Activated B cell treated with CpG ODN at 0.5 μM for 24 hours (primary cell): ENCODE results near the gene ARHGEF19. TPM values are rescaled to one million over a fixed set of nuclear protein-coding genes. Genes with fewer than 3 reads are reported as not detected.

ENCODE experiments used
- ATAC-seq: fragments of 200-7000 bp; cut with Tn5 transposase; one replicate; pipeline ENCODE4 v1.10.0; 2021; ENCODE audit warnings: low read depth, mild to moderate bottlenecking, moderate library complexity
- CTCF ChIA-PET: fragments of 350-600 bp; sonication (Branson Sonifier 250); formaldehyde crosslinking; loops from one replicate; lab custom pipeline; 2021; ENCODE audit warnings: antibody characterized with exemption; lab: Charles Lee
- POLR2A ChIA-PET: fragments of 350-600 bp; sonication (Branson Sonifier 250); formaldehyde crosslinking; loops from one replicate; lab custom pipeline; 2021; ENCODE audit warnings: antibody characterized with exemption; lab: Charles Lee
- DNase-seq: peaks from one replicate; pipeline ENCODE4 v3.0.0; 2022
- H3K27ac Mint-ChIP-seq: one replicate; pipeline ENCODE4 v1.8.0; 2020; ENCODE audit warnings: mixed read lengths
- H3K27me3 Mint-ChIP-seq: one replicate; pipeline ENCODE4 v1.8.0; 2021; ENCODE audit warnings: mixed read lengths
- H3K36me3 Mint-ChIP-seq: one replicate; pipeline ENCODE4 v1.8.0; 2021; ENCODE audit warnings: low read depth, mixed read lengths
- H3K4me1 Mint-ChIP-seq: one replicate; pipeline ENCODE4 v1.8.0; 2021; ENCODE audit warnings: mixed read lengths
- H3K4me3 Mint-ChIP-seq: one replicate; pipeline ENCODE4 v1.8.0; 2020; ENCODE audit warnings: mild to moderate bottlenecking, mixed read lengths
- H3K9me3 Mint-ChIP-seq: one replicate; pipeline ENCODE4 v1.8.0; 2020; ENCODE audit warnings: mixed read lengths
- CTCF ChIP-seq: fragments of 200-600 bp; IDR thresholded peaks from one replicate; pipeline ENCODE4 v1.8.0; 2022; ENCODE audit warnings: antibody characterized with exemption, mild to moderate bottlenecking
- intact Hi-C: fragments of 100-400 bp; cut with micrococcal nuclease; formaldehyde crosslinking; loops from one replicate; pipeline ENCODE4 v1.15.1; 2024
- total RNA-seq: library from RNA; stranded (reverse); gene quantifications from 2 replicates; pipeline ENCODE4 v1.2.3, GENCODE V29; 2022

ARHGEF19 gene
- total RNA-seq, 1 donor from 2014 or later, result 7.7 TPM

GRCh38 chr1:16239972-16240491 is 27.6 kb upstream of the ARHGEF19 start:
- ATAC-seq (no peak), DNase-seq (no peak)
- Mint-ChIP-seq H3K36me3 (peaks cover 2% of the 10 kb centered on the region), H3K4me3 (no peak overlapping the region), H3K9me3 (no peaks in the 10 kb centered on the region), H3K27me3 (no peaks in the 10 kb centered on the region), H3K4me1 (peaks cover 16% of the 10 kb centered on the region), H3K27ac (no peak overlapping the region)
- intact Hi-C loops, result no loop called here
- TF ChIP-seq CTCF, result no peak
- ChIA-PET POLR2A (interaction anchor here (0.7 kb wide), 1 partner anchor 23 kb away, joined by 4 read pairs; no protein-coding TSS in a partner anchor), CTCF (no interaction called here)

GRCh38 chr1:16237343-16237830 is 24.9 kb upstream of the ARHGEF19 start:
- CTCF ChIA-PET, result interaction anchor here (1.1 to 1.3 kb wide), 2 partner anchors 20 to 126 kb away, joined by 3 to 4 read pairs; no protein-coding TSS in a partner anchor
- intact Hi-C loops, result loop anchor here (1.0 to 2.0 kb wide), 4 partner anchors 115 to 713 kb away; partner anchors contain the start of genes FBXO42 and SZRD1
- ATAC-seq (no peak), DNase-seq (no peak)
- no peak for TF ChIP-seq CTCF
- Mint-ChIP-seq H3K27me3 (no peaks in the 10 kb centered on the region), H3K9me3 (no peaks in the 10 kb centered on the region), H3K4me3 (peak overlapping the region; percentile 90), H3K4me1 (peaks cover 12% of the 10 kb centered on the region), H3K36me3 (peaks cover 4% of the 10 kb centered on the region), H3K27ac (peak overlapping the region; percentile 95)
- POLR2A ChIA-PET, result interaction anchor here (0.6 to 1.8 kb wide), 10 partner anchors 10 to 540 kb away, joined by 3 to 11 read pairs (median 3); no protein-coding TSS in a partner anchor

- Mint-ChIP-seq H3K4me1 (peaks cover 12% of the 10 kb centered on the region), H3K4me3 (peak within 1 kb of the TSS; percentile 90), H3K27me3 (no peaks in the 10 kb centered on the region), H3K9me3 (no peaks in the 10 kb centered on the region), H3K36me3 (peaks cover 4% of the 10 kb centered on the region), H3K27ac (peak within 1 kb of the TSS; percentile 95)
- intact Hi-C loops, result loop anchor here (1.0 to 2.0 kb wide), 7 partner anchors 8 to 714 kb away; partner anchors contain the start of genes FBXO42 and SZRD1
- ChIA-PET CTCF (interaction anchor here (1.1 to 1.9 kb wide), 3 partner anchors 19 to 127 kb away, joined by 3 to 4 read pairs (median 4); no protein-coding TSS in a partner anchor), POLR2A (interaction anchor here (0.6 to 1.8 kb wide), 9 partner anchors 11 to 540 kb away, joined by 3 to 11 read pairs (median 3); no protein-coding TSS in a partner anchor)
- peak; percentile 82 for ATAC-seq
- no peak for TF ChIP-seq CTCF
- DNase-seq, result peak; percentile 97
Observed at GRCh38 chr1:16236511-16237342, 24.3 kb upstream of the ARHGEF19 start, which contains the start of gene CPLANE2. Gene CPLANE2, minus strand, starts transcription at chr1:16237183. Its CDS starts 441 bp downstream, at chr1:16236742.

GRCh38 chr1:16235944-16236510 is 23.6 kb upstream of the ARHGEF19 start:
- ChIA-PET POLR2A (interaction anchor here (0.6 to 1.7 kb wide), 2 partner anchors 29 to 124 kb away, joined by 3 to 5 read pairs; no protein-coding TSS in a partner anchor), CTCF (interaction anchor here (1.9 kb wide), 1 partner anchor 18 kb away, joined by 4 read pairs; no protein-coding TSS in a partner anchor)
- no peak for TF ChIP-seq CTCF
- peaks cover 4% of the 10 kb centered on the region for H3K36me3 Mint-ChIP-seq
- intact Hi-C loops, result loop anchor here (1.0 to 2.0 kb wide), 6 partner anchors 8 to 715 kb away; partner anchors contain the start of gene FBXO42
- peak overlapping the region; percentile 90 for H3K4me3 Mint-ChIP-seq
- H3K27me3 Mint-ChIP-seq, result no peaks in the 10 kb centered on the region
- peaks cover 12% of the 10 kb centered on the region for H3K4me1 Mint-ChIP-seq
- no peaks in the 10 kb centered on the region for H3K9me3 Mint-ChIP-seq
- ATAC-seq (peak; percentile 79), DNase-seq (no peak)
- H3K27ac Mint-ChIP-seq, result peak overlapping the region; percentile 95
